ENCODE measurements around the gene NDRG4.

Gene NDRG4

GRCh38 chr16:58551496-58551895 lies 51.6 kb downstream of the NDRG4 start:
- Mint-ChIP-seq H3K36me3 (ENCODE audit: low read depth) (peaks cover 60% of the 10 kb centered on the region), H3K27me3 (ENCODE audit: low read depth, poor library complexity) (no peaks in the 10 kb centered on the region), H3K4me1 (no peaks in the 10 kb centered on the region), H3K9me3 (no peaks in the 10 kb centered on the region), H3K27ac (no peak overlapping the region), H3K4me3 (no peak overlapping the region)
- DNase-seq = no peak
- TF ChIP-seq CTCF (IDR thresholded peaks at IDR 0.05) = no peak

GRCh38 chr16:58556678-58557077 lies 56.7 kb downstream of the NDRG4 start:
- Mint-ChIP-seq H3K27me3 (ENCODE audit: low read depth, poor library complexity) (no peaks in the 10 kb centered on the region), H3K4me3 (no peak overlapping the region), H3K36me3 (ENCODE audit: low read depth) (peaks cover 48% of the 10 kb centered on the region), H3K9me3 (no peaks in the 10 kb centered on the region), H3K27ac (no peak overlapping the region), H3K4me1 (no peaks in the 10 kb centered on the region)
- DNase-seq = no peak
- no peak for TF ChIP-seq CTCF (IDR thresholded peaks at IDR 0.05)
